HG03196 (cell line): ENCODE data around the gene LRRC37A2.
"Not testable (repeated sequence)": the region's sequence is repeated elsewhere in the genome, so short reads cannot be mapped to it uniquely, and the experiment has no call there.

ENCODE experiments used
- ATAC-seq: cut with Tn5 transposase; IDR thresholded peaks from one replicate; pipeline ENCODE4 v1.9.1; 2021; ENCODE audit not compliant: unreplicated experiment

LRRC37A2 gene

GRCh38 chr17:46512168-46512567, at the start of gene LRRC37A2:
LRRC37A2 (plus strand) TSS chr17:46512468; CDS start chr17:46512713, 245 bp downstream.
- ATAC-seq = not testable (repeated sequence)

GRCh38 chr17:46467618-46468017, 44.6 kb upstream of the LRRC37A2 start:
- not testable (repeated sequence) for ATAC-seq

GRCh38 chr17:46474489-46474888, 37.8 kb upstream of the LRRC37A2 start:
- ATAC-seq = not testable (repeated sequence)

GRCh38 chr17:46475583-46475982, 36.7 kb upstream of the LRRC37A2 start:
- not testable (repeated sequence) for ATAC-seq

- not testable (repeated sequence) for ATAC-seq
Observed at GRCh38 chr17:46478823-46479222, 33.4 kb upstream of the LRRC37A2 start.

- ATAC-seq = not testable (repeated sequence)
Observed at GRCh38 chr17:46481310-46481709, 31.0 kb upstream of the LRRC37A2 start.

- not testable (repeated sequence) for ATAC-seq
Observed at GRCh38 chr17:46492021-46492420, 20.2 kb upstream of the LRRC37A2 start.

GRCh38 chr17:46499437-46500139, 12.7 kb upstream of the LRRC37A2 start:
- ATAC-seq = not testable (repeated sequence)

- ATAC-seq = not testable (repeated sequence)
Observed at GRCh38 chr17:46505896-46506295, 6.4 kb upstream of the LRRC37A2 start.

- not testable (repeated sequence) for ATAC-seq
Observed at GRCh38 chr17:46534716-46535115, 22.4 kb downstream of the LRRC37A2 start.

GRCh38 chr17:46548607-46549006, 36.3 kb downstream of the LRRC37A2 start:
- not testable (repeated sequence) for ATAC-seq

GRCh38 chr17:46559155-46559554, 46.9 kb downstream of the LRRC37A2 start:
- ATAC-seq = not testable (repeated sequence)

GRCh38 chr17:46560048-46560447, 47.8 kb downstream of the LRRC37A2 start:
- ATAC-seq = not testable (repeated sequence)

- peak; percentile 62 for ATAC-seq
Observed at GRCh38 chr17:46566284-46566683, 54.0 kb downstream of the LRRC37A2 start.

- not testable (repeated sequence) for ATAC-seq
Observed at GRCh38 chr17:46566980-46567379, 54.7 kb downstream of the LRRC37A2 start.

GRCh38 chr17:46571796-46572195, 59.5 kb downstream of the LRRC37A2 start:
- not testable (repeated sequence) for ATAC-seq

GRCh38 chr17:46579083-46580075, 67.1 kb downstream of the LRRC37A2 start, which contains the start of gene ARL17A:
ARL17A (minus strand) TSS chr17:46579691; CDS start chr17:46576322, 3,369 bp downstream.
- peak; percentile 82 for ATAC-seq

GRCh38 chr17:46580082-46580481, 67.8 kb downstream of the LRRC37A2 start:
- ATAC-seq = not testable (repeated sequence)

GRCh38 chr17:46585444-46585843, 73.2 kb downstream of the LRRC37A2 start:
- ATAC-seq = not testable (repeated sequence)

- peak; percentile 80 for ATAC-seq
Observed at GRCh38 chr17:46590157-46591146, 78.2 kb downstream of the LRRC37A2 start, which contains the start of gene NSF. NSF (plus strand) TSS chr17:46590669; CDS start chr17:46590776, 107 bp downstream.
